VCaP (cell line): ENCODE measurements around the gene ZEB2.

Experiments used
- H3K27ac ChIP-seq: fragments of 450-650 bp; 2 replicates; pipeline ENCODE4 v1.5.1; 2017
- CTCF ChIP-seq: fragments of 450-650 bp; conservative IDR thresholded peaks from 2 replicates; pipeline ENCODE4 v1.5.1; 2017; ENCODE audit warnings: mild to moderate bottlenecking, moderate library complexity

ZEB2 gene

GRCh38 chr2:144501118-144501517, 18.8 kb downstream of the ZEB2 start:
- no peak for TF ChIP-seq CTCF
- no peak overlapping the region for H3K27ac ChIP-seq

- H3K27ac ChIP-seq = no peak overlapping the region
- no peak for TF ChIP-seq CTCF
Measured at GRCh38 chr2:144500563-144500962, 19.4 kb downstream of the ZEB2 start.

- no peak overlapping the region for H3K27ac ChIP-seq
- no peak for TF ChIP-seq CTCF
Measured at GRCh38 chr2:144498277-144498676, 21.6 kb downstream of the ZEB2 start.

- H3K27ac ChIP-seq = no peak overlapping the region
- no peak for TF ChIP-seq CTCF
Measured at GRCh38 chr2:144496977-144497598, 22.8 kb downstream of the ZEB2 start.

GRCh38 chr2:144496092-144496976, 23.6 kb downstream of the ZEB2 start:
- no peak overlapping the region for H3K27ac ChIP-seq
- TF ChIP-seq CTCF = no peak

- no peak overlapping the region for H3K27ac ChIP-seq
- no peak for TF ChIP-seq CTCF
Measured at GRCh38 chr2:144495227-144496091, 24.5 kb downstream of the ZEB2 start.
